OCI-M2 (cell line): ENCODE measurements around the gene ELMO2.

Experiments
- DNase-seq: peaks from one replicate; lab custom pipeline; 2025; ENCODE audit not compliant: unreplicated experiment; lab: John Stamatoyannopoulos, UW

ELMO2 gene

GRCh38 chr20:46334303-46334904, 72.0 kb downstream of the ELMO2 start:
- DNase-seq: no peak

GRCh38 chr20:46333161-46333991, 73.0 kb downstream of the ELMO2 start:
- DNase-seq: no peak

DNA sequence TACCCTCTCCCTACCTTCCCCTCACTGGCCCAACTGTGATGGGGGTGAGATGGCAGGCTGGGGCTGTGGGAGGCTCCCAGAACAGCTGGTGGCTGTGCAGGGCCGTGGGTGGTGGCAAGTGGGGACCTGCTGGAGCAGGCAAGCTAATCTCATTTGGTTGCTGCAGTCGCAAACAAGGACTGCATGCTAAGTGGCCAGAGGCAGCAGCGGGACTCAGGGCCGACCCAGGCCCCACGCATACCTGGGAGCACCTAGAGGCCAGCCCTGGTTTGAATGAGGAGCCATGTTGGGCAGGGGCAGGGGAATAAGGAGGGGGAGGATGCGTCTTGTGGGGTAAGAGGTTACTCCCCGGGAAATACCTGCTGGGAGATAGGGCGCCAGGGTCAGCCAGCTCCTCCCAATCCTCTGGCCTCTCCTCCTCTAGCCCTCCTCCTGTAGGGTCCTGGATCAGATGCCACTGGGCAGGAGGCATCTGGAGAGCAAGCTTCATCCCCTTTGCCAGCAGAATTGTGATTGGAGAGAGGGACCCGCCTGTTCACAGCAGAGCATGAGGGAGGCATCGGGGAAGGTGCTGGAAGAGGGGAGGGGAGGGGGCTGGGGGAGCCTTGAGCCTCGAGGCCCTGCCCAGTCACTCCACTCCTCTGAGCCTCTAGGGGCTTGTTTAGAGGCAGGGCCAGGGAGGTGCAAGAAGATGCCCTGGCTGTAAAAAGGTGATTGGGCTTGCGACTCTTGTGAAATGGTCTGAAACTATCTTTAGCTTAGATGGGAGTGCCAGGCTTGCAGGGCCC, 73.8 kb downstream of the ELMO2 start:
- DNase-seq: no peak

DNA sequence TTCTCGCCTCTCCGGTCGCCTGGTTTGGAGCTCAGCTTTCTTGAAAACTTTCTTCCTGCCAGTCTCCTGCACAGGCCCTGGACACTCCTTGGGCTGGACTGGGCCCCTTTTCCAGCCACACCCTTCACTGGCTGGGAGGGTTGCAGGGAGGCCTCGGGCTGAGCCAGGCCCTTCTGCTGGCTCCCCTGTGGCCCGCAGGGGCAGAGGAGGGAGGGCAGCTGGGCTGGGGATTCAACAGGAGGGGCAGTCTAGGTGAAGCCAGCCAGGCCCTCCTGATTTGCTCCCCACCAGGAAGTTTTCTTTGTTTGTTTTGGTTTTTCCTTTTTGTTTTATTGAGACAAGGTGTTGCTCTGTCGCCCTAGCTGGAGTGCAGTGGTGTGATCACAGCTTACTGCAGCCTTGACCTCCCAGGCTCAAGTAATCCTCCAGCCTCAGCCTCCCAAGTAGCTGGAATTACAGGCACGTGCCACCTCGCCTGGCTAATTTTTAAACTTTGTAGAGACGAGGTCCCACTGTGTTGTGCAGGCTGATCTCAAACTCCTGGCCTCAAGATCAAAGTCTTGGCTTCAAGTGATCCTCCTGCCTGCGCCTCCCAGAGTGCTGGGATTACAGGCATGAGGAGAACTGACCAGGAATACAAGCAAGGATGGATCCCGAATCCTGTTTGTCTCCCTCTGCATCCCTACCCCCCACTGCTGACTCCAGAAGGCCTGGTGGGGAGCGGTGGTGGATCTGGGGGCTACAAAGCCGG, 74.6 kb downstream of the ELMO2 start:
- DNase-seq: no peak

GRCh38 chr20:46330831-46331371, 75.5 kb downstream of the ELMO2 start:
- DNase-seq: no peak

DNA sequence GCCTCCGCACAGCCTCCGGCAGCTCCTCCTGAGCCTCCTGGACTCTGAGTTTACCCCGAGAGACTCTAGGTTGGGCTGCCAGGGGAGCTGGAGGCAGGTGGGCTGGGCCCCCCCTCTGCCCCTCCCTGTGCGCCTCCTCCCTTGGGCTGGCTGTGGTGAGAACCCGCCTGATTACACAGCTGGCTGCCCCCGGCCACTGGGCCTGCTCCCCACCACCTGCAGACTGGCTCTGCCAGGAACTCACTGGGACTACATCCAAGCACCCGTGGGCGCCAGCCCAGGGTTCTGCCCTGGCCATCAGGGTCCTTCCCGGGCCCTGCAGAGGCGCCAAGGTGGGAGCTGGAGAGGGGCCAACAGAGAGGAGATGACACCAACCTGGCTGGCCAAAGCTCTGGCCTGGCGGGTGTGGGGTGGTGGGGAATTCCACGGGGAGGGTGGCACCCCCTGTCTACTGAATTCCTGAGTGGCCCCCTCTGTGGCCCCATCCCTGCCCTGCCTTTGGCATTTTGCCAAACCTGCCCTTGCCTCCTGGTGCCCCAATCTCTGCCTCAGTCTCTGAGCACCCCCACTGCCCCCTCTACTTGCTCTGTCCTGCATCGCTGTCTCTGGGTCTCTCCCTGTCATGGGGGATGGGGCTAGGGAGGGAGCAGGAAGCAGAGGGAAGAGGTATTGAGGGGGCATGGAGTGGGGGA, 76.2 kb downstream of the ELMO2 start:
- no peak for DNase-seq

DNA sequence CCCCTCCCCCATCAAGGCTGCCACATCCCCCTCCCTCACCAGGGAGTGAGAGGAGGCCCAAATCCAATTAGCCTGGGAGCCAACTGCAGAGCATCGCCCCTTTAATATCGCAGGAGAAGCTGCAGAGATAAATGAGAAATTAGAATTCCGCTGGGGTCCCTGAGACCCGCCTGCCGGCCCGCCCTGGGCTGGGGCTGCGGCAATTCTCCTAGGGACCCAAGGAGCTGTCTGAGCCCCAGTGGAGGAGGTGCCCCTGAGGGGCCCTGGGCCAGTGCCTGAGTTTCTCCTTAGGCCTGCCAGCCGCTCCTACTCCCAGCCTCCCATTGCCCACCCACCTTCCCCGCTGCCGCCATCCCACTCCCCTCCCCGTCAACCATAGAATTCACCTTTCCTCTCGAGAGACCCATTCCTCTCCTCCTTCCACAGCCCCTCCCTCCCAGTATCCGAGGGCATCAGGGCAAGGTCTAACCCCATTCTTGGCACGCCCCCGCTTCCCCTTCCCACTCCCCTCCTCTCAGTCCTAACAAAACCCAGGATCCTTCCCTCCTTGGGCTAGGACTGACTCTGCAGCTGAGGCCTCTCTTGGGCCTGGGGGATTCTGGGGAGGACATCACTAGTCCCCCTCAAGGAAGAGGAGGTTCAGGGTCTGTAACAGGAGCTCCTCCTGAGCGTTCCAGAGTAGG, 78.1 kb downstream of the ELMO2 start:
- DNase-seq: no peak

- DNase-seq: no peak
These were observed 78.9 kb downstream of the ELMO2 start for GRCh38 chr20:46327557-46327956.

DNA sequence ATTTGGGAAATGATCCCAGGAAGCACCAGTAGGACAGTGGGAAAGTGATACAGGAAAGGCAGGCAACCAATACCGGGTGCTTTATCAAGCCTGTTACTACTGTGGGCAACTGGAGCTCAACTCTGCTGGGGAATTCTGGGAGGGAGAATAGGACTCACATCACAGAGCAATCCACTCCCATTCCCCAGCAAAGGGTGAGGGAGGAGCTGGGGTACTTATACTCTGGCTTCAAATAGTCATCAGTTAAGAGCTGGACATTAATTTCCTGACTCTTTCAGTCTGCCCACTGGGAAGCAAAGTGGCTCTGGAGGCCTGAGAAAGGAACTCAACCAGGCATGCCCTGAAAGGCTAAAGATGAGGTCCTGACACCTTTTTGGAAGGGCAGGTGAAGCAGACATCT, 80.6 kb downstream of the ELMO2 start:
- DNase-seq: no peak

DNA sequence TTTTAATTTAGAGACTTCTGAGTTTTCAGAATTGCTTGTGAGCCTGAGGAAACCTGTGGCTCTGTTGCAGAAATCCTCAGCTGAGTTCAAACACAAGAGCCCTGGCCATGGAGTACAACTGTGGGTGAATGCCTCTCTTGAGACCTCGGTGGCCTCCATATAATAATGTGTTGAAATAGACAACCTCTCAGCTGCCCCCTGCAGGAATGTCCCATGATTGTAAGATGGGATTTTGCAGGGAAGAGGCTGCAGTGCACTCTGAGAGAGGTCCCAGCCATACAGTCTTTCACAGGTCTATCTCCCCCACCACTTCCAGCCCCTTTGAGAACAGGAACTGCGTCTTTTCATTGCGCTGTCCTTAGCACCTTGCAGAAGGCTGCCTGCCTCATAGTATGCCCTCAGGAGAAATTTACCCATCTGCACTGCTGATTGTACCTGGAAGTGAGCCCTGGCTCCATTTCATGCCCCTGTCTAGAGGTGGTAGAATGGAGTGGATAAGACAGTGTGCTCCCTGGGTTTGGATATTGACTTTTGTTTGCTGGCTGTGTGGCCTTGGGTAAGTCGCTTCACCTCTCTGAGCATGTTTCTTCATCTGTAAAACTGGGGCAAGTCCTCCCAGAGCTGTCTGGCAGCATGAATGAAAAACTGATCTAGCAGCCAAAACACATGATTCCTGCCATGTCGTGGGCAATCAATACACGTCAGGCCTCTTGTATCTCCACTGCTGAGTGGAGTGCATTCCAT, 81.3 kb downstream of the ELMO2 start:
- no peak for DNase-seq

GRCh38 chr20:46324379-46324778, 82.0 kb downstream of the ELMO2 start:
- DNase-seq: no peak

- DNase-seq: no peak
These were observed 82.9 kb downstream of the ELMO2 start for GRCh38 chr20:46323557-46323956.

DNA sequence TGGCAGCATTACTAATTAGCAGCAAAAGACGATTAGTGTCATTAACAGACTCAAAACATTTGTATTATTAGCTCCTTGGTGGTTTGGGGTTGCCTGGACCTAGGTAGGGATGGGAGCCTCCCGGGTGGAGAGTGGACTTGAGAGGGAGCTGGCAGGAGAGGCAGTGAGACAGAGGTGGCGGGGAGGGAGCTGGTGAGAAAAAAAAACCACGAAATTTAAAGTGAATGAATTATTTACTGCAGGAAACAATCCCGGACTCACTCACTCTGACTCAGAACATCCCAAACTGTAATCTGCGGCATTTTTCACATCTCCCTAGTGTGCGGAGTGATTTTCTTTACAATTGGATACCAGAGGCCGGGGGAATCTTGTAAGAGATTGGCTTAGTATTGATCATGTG, 83.8 kb downstream of the ELMO2 start:
- no peak for DNase-seq

DNA sequence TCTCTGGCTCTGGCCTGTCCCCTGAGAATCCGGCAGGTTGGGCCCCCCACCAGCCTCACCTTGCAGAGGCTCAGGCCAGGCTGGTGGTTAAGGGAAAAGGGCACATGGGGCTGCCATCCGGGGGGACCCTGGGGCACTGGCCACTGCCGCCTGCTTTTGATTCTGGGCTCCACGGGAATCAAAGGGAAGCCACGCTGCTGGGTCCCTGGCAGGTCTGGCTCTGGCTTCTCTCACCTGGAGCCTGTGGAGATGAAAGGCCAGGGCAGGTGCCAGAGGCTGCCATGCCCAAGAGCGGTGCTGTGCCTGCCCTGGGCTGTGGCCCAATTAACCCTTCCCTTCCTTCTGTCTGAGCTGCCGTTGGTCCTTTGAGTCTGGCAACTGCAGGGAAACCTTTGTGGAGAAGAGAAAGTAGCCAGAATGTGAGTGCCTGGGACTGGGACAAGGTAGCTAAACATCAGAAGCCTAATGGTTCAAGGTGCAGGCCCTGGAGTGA, 88.7 kb downstream of the ELMO2 start:
- no peak for DNase-seq

DNA sequence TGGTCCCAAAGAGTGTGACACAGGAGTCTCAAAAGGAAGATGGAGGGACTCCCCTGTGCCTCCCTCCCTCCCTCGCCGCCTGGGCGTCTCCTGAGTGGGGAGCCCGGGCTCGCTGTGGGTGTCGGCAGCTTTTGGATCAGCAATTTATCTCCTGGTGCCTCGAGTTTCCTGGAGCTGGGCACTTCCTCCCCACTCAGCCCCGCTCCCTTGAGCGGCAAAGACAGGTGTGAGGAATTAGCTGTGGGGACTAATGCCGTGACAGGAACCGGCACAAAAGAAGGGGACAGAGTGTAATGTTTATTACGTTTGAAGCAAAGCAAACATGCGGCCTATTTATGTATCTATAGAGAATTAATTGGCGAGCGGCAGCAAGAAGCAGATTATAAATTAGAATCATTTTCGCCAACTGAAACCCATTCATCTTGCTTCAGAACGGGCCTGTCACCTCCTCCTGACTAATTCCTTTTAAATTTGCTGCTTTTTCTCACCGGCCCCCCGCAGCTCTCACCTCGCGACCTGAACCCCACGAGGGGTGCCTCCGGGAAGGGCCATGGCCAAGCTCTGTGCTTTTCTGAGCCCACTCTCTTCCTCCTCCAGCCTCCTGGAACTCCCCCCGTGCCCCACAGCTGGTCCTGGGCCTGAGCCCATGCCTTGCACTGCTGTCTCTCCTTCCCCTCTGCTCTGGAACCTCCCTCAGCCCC, 89.3 kb downstream of the ELMO2 start:
- no peak for DNase-seq
